ENCODE data around the gene SLC4A8.

SLC4A8 gene

DNA sequence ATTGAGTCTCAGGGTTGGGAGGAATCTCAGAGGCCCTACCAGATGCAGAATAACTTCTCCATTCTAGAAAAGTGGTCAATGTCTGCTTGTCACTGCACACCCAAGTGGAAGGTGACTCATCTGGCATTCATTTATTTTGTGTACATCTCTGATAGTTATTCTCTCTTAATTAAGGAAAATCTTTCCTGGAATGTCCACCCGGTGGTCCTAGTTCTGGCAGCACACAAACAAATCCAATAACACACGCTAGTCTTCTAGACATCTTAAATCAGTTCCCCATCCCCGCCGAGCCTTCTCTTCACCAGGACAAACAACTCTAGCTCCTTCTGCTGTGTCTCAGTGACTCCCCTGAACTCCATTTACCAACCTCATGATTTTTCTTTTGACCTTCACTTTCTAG, 116.4 kb downstream of the SLC4A8 start:
- no peak for TF ChIP-seq ZFP30 (CRISPR knock-in tag; IDR thresholded peaks at IDR 0.05)
- TF ChIP-seq PPARA (CRISPR knock-in tag; IDR thresholded peaks at IDR 0.05; ENCODE audit: borderline replicate concordance), result no peak
- no peak for TF ChIP-seq ARNTL (CRISPR knock-in tag; IDR thresholded peaks at IDR 0.05; ENCODE audit: borderline replicate concordance, low read depth)
- TF ChIP-seq RARB (CRISPR knock-in tag; IDR thresholded peaks at IDR 0.05), result no peak
- TF ChIP-seq TCF4 (CRISPR knock-in tag; IDR thresholded peaks at IDR 0.05; ENCODE audit: borderline replicate concordance), result no peak
- TF ChIP-seq, protein P1, sequence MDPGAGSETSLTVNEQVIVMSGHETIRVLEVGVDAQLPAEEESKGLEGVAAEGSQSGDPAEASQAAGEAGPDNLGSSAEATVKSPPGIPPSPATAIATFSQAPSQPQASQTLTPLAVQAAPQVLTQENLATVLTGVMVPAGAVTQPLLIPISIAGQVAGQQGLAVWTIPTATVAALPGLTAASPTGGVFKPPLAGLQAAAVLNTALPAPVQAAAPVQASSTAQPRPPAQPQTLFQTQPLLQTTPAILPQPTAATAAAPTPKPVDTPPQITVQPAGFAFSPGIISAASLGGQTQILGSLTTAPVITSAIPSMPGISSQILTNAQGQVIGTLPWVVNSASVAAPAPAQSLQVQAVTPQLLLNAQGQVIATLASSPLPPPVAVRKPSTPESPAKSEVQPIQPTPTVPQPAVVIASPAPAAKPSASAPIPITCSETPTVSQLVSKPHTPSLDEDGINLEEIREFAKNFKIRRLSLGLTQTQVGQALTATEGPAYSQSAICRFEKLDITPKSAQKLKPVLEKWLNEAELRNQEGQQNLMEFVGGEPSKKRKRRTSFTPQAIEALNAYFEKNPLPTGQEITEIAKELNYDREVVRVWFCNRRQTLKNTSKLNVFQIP (CRISPR knock-in tag; IDR thresholded peaks at IDR 0.05; ENCODE audit: borderline replicate concordance, low read depth), result no peak
- no peak for TF ChIP-seq ZNF8 (CRISPR knock-in tag; IDR thresholded peaks at IDR 0.05)
- TF ChIP-seq ZC3H10 (CRISPR knock-in tag; IDR thresholded peaks at IDR 0.05), result no peak
- TF ChIP-seq, protein P2, sequence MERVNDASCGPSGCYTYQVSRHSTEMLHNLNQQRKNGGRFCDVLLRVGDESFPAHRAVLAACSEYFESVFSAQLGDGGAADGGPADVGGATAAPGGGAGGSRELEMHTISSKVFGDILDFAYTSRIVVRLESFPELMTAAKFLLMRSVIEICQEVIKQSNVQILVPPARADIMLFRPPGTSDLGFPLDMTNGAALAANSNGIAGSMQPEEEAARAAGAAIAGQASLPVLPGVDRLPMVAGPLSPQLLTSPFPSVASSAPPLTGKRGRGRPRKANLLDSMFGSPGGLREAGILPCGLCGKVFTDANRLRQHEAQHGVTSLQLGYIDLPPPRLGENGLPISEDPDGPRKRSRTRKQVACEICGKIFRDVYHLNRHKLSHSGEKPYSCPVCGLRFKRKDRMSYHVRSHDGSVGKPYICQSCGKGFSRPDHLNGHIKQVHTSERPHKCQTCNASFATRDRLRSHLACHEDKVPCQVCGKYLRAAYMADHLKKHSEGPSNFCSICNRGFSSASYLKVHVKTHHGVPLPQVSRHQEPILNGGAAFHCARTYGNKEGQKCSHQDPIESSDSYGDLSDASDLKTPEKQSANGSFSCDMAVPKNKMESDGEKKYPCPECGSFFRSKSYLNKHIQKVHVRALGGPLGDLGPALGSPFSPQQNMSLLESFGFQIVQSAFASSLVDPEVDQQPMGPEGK (CRISPR knock-in tag; IDR thresholded peaks at IDR 0.05; ENCODE audit: borderline replicate concordance), result no peak
- TF ChIP-seq, protein P3, sequence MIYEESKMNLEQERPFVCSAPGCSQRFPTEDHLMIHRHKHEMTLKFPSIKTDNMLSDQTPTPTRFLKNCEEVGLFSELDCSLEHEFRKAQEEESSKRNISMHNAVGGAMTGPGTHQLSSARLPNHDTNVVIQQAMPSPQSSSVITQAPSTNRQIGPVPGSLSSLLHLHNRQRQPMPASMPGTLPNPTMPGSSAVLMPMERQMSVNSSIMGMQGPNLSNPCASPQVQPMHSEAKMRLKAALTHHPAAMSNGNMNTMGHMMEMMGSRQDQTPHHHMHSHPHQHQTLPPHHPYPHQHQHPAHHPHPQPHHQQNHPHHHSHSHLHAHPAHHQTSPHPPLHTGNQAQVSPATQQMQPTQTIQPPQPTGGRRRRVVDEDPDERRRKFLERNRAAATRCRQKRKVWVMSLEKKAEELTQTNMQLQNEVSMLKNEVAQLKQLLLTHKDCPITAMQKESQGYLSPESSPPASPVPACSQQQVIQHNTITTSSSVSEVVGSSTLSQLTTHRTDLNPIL (CRISPR knock-in tag; IDR thresholded peaks at IDR 0.05; ENCODE audit: low read depth), result no peak
- TF ChIP-seq ZNF565 (CRISPR knock-in tag; conservative IDR thresholded peaks at IDR 0.05; ENCODE audit: low read depth), result no peak
- TF ChIP-seq ESRRG (CRISPR knock-in tag; IDR thresholded peaks at IDR 0.05), result no peak
- TF ChIP-seq BACH2 (CRISPR knock-in tag; IDR thresholded peaks at IDR 0.05; ENCODE audit: borderline replicate concordance), result no peak
- no peak for TF ChIP-seq OSR1 (CRISPR knock-in tag; IDR thresholded peaks at IDR 0.05)
- TF ChIP-seq ZFP3 (CRISPR knock-in tag; IDR thresholded peaks at IDR 0.05), result no peak
- TF ChIP-seq ISL1 (CRISPR knock-in tag; IDR thresholded peaks at IDR 0.05), result no peak
- TF ChIP-seq SNAI2 (CRISPR knock-in tag; IDR thresholded peaks at IDR 0.05), result no peak
- TF ChIP-seq GLIS3 (CRISPR knock-in tag; IDR thresholded peaks at IDR 0.05), result no peak
- no peak for ATAC-seq

DNA sequence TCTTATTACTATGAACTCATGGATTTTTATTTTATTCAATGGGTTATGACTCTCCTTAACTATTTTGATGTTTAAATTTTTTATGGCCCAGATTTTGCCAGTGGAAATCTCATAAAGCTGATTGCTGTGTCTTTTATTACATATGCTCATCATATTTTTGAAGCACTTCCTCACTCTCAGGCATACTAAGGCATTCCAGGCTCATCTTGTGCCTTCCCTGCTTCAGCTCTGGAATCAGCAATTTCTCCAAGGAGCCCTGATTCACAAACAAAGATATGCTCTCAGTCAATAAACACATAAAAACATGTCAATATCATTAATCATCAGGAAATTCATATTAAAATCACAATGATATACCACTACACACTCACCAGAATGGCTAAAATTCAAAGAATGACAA, 121.5 kb downstream of the SLC4A8 start:
- no peak for TF ChIP-seq ZNF8 (CRISPR knock-in tag; IDR thresholded peaks at IDR 0.05)
- no peak for TF ChIP-seq ZNF565 (CRISPR knock-in tag; conservative IDR thresholded peaks at IDR 0.05; ENCODE audit: low read depth)
- TF ChIP-seq, protein P2 (CRISPR knock-in tag; IDR thresholded peaks at IDR 0.05; ENCODE audit: borderline replicate concordance), result no peak
- TF ChIP-seq, protein P4, sequence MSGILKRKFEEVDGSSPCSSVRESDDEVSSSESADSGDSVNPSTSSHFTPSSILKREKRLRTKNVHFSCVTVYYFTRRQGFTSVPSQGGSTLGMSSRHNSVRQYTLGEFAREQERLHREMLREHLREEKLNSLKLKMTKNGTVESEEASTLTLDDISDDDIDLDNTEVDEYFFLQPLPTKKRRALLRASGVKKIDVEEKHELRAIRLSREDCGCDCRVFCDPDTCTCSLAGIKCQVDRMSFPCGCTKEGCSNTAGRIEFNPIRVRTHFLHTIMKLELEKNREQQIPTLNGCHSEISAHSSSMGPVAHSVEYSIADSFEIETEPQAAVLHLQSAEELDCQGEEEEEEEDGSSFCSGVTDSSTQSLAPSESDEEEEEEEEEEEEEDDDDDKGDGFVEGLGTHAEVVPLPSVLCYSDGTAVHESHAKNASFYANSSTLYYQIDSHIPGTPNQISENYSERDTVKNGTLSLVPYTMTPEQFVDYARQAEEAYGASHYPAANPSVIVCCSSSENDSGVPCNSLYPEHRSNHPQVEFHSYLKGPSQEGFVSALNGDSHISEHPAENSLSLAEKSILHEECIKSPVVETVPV (CRISPR knock-in tag; IDR thresholded peaks at IDR 0.05), result no peak
- no peak for TF ChIP-seq CSDC2 (CRISPR knock-in tag; IDR thresholded peaks at IDR 0.05)
- TF ChIP-seq ZFP30 (CRISPR knock-in tag; IDR thresholded peaks at IDR 0.05), result no peak
- no peak for TF ChIP-seq ZNF70 (CRISPR knock-in tag; IDR thresholded peaks at IDR 0.05)
- no peak for TF ChIP-seq RARB (CRISPR knock-in tag; IDR thresholded peaks at IDR 0.05)
- TF ChIP-seq BACH2 (CRISPR knock-in tag; IDR thresholded peaks at IDR 0.05; ENCODE audit: borderline replicate concordance), result no peak
- TF ChIP-seq ZC3H10 (CRISPR knock-in tag; IDR thresholded peaks at IDR 0.05), result no peak
- TF ChIP-seq, protein P3 (CRISPR knock-in tag; IDR thresholded peaks at IDR 0.05; ENCODE audit: low read depth), result no peak
- TF ChIP-seq GLIS3 (CRISPR knock-in tag; IDR thresholded peaks at IDR 0.05), result no peak
- no peak for TF ChIP-seq OSR1 (CRISPR knock-in tag; IDR thresholded peaks at IDR 0.05)
- TF ChIP-seq TCF4 (CRISPR knock-in tag; IDR thresholded peaks at IDR 0.05; ENCODE audit: borderline replicate concordance), result no peak
- no peak for TF ChIP-seq PPARA (CRISPR knock-in tag; IDR thresholded peaks at IDR 0.05; ENCODE audit: borderline replicate concordance)
- TF ChIP-seq ESRRG (CRISPR knock-in tag; IDR thresholded peaks at IDR 0.05), result no peak
- TF ChIP-seq SNAI2 (CRISPR knock-in tag; IDR thresholded peaks at IDR 0.05), result no peak
- no peak for TF ChIP-seq ISL1 (CRISPR knock-in tag; IDR thresholded peaks at IDR 0.05)
- TF ChIP-seq, protein P1 (CRISPR knock-in tag; IDR thresholded peaks at IDR 0.05; ENCODE audit: borderline replicate concordance, low read depth), result no peak
- no peak for ATAC-seq
